Peyer's patch (tissue), 4 donors: ENCODE measurements around the gene YPEL1. TPM values are rescaled to one million over a fixed set of nuclear protein-coding genes. Genes with fewer than 3 reads are reported as not detected.

Experiments
- DNase-seq, 3 donors: peaks; one replicate each; pipeline ENCODE4 v3.0.0-alpha.2; 2017 to 2019
- H3K27ac ChIP-seq, 4 donors: fragments of 200-600 bp; sonication (generic); one replicate each; pipeline ENCODE4 v1.5.1; 2016 to 2019
- H3K27me3 ChIP-seq, 2 donors: fragments of 200-600 bp; sonication (generic); one replicate each; pipeline ENCODE4 v1.5.1; 2019
- H3K36me3 ChIP-seq, 3 donors: fragments of 200-600 bp; sonication (generic); one replicate each; pipeline ENCODE4 v1.5.1; 2016 to 2019
- H3K4me1 ChIP-seq, 4 donors: fragments of 200-600 bp; sonication (generic); one replicate each; pipeline ENCODE4 v1.5.1; 2016 to 2019
- H3K4me3 ChIP-seq, 4 donors: fragments of 200-600 bp; sonication (generic); 1 replicate in 3 of 4; 2 replicates in 1 of 4; pipeline ENCODE4 v1.5.1; 2016 to 2019; ENCODE audit warnings: mild to moderate bottlenecking in 1 of 4
- H3K9me3 ChIP-seq, 4 donors: fragments of 200-600 bp; sonication (generic); one replicate each; pipeline ENCODE4 v1.5.1; 2016 to 2019; ENCODE audit warnings: mild to moderate bottlenecking in 1 of 4
- POLR2A ChIP-seq, 2 donors: fragments of 450-650 bp; IDR thresholded peaks; one replicate each; pipeline ENCODE4 v1.5.1; 2017; ENCODE audit warnings: antibody characterized with exemption in 2 of 2, mild to moderate bottlenecking in 2 of 2, moderate library complexity in 2 of 2
- total RNA-seq, 4 donors: library from RNA; depleted of rRNA; stranded (reverse); fragments of >200 nt; gene quantifications; one replicate each; pipeline ENCODE4 v1.1.0, GENCODE V29; 2016
- TF ChIP-seq, protein P1 (sequence below), 6 experiments: fragments of 450-650 bp in 4 of 6; fragments of 200-600 bp in 2 of 6; sonication (generic) in 1 of 6; IDR thresholded peaks; one replicate each; pipeline ENCODE4 v1.5.1; 2017 to 2019; ENCODE audit warnings: antibody characterized with exemption in 6 of 6, mild to moderate bottlenecking in 3 of 6, moderate library complexity in 1 of 6

Gene YPEL1
- total RNA-seq, 4 donors from 2014 or later = 3.3 to 4.8 (median 3.4) TPM

GRCh38 chr22:21698430-21699329, 36.9 kb downstream of the YPEL1 start:
- Histone ChIP-seq H3K36me3 (peaks cover 0 to 47% (median 0%) of the 10 kb centered on the region in 3 donors), H3K27ac (peak overlapping the region in 2 of 4 donors; percentile 16 to 17)

DNA sequence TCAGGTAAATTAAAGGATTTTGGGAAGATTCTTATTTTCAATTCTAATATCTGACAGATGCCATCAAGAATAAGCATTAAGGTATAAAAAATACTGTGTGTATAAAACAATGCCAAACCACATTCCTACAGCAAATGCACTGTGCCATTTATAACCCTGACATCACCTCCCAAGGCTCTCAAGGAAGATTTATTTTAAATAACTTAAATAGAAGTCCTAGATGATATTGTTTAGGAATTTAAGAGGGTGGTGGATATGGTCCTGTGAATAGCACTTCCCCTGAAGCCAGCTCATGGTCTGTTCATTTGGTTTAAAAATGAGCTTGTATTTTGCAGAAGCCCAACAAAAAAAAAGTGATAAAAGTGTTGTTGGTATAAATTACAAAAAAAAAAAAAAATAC, 37.7 kb downstream of the YPEL1 start:
- peak overlapping the region in 1 of 4 donors; percentile 41 for H3K27ac ChIP-seq

More at GRCh38 chr22:21698430-21699329, 36.9 kb downstream of the YPEL1 start:
- no peak for TF ChIP-seq POLR2A (IDR thresholded peaks at IDR 0.05)
- TF ChIP-seq, protein P1, sequence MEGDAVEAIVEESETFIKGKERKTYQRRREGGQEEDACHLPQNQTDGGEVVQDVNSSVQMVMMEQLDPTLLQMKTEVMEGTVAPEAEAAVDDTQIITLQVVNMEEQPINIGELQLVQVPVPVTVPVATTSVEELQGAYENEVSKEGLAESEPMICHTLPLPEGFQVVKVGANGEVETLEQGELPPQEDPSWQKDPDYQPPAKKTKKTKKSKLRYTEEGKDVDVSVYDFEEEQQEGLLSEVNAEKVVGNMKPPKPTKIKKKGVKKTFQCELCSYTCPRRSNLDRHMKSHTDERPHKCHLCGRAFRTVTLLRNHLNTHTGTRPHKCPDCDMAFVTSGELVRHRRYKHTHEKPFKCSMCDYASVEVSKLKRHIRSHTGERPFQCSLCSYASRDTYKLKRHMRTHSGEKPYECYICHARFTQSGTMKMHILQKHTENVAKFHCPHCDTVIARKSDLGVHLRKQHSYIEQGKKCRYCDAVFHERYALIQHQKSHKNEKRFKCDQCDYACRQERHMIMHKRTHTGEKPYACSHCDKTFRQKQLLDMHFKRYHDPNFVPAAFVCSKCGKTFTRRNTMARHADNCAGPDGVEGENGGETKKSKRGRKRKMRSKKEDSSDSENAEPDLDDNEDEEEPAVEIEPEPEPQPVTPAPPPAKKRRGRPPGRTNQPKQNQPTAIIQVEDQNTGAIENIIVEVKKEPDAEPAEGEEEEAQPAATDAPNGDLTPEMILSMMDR (IDR thresholded peaks at IDR 0.05) = no peak
- H3K4me3 ChIP-seq = no peak overlapping the region
- no peak for DNase-seq
- peaks cover 0 to 6% (median 0%) of the 10 kb centered on the region in 4 donors for H3K4me1 ChIP-seq
- H3K9me3 ChIP-seq = no peaks in the 10 kb centered on the region
- no peaks in the 10 kb centered on the region for H3K27me3 ChIP-seq

GRCh38 chr22:21697021-21697771, 38.4 kb downstream of the YPEL1 start:
- no peaks in the 10 kb centered on the region for H3K9me3 ChIP-seq
- H3K36me3 ChIP-seq = peaks cover 0 to 57% (median 0%) of the 10 kb centered on the region in 3 donors
- no peak overlapping the region for H3K4me3 ChIP-seq
- no peaks in the 10 kb centered on the region for H3K27me3 ChIP-seq
- no peak for DNase-seq
- TF ChIP-seq, protein P1 (IDR thresholded peaks at IDR 0.05) = no peak
- TF ChIP-seq POLR2A (IDR thresholded peaks at IDR 0.05) = no peak
- peak overlapping the region in 1 of 4 donors; percentile 41 for H3K27ac ChIP-seq
- peaks cover 0 to 6% (median 0%) of the 10 kb centered on the region in 4 donors for H3K4me1 ChIP-seq

More for the DNA sequence above, 37.7 kb downstream of the YPEL1 start:
- no peaks in the 10 kb centered on the region for H3K9me3 ChIP-seq
- H3K27me3 ChIP-seq = no peaks in the 10 kb centered on the region
- H3K36me3 ChIP-seq = peaks cover 0 to 51% (median 0%) of the 10 kb centered on the region in 3 donors
- DNase-seq = no peak
- TF ChIP-seq POLR2A (IDR thresholded peaks at IDR 0.05) = no peak
- TF ChIP-seq, protein P1 (IDR thresholded peaks at IDR 0.05) = no peak
- peaks cover 0 to 6% (median 0%) of the 10 kb centered on the region in 4 donors for H3K4me1 ChIP-seq
- no peak overlapping the region for H3K4me3 ChIP-seq

DNA sequence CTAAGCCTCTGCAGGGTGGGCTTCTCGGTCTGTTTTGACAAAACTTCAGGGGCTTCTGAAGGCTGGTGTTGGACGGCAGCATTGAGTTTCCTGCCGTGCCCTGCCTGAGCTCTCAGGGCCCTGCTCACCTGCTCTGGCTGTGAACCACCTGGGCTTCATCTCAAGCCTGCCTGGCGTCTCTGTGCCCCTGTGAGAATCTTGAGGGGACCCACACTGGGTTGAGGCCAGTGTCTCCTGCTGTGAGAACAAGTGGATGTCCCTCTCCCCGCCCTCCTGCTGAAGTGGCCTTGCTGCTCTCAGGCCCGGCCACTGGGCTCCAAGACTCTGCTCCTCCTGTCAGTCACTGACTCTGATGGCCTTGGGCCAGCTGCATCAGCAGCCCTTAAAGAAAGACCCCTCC, 39.5 kb downstream of the YPEL1 start:
- Histone ChIP-seq H3K4me1 (peaks cover 0 to 6% (median 0%) of the 10 kb centered on the region in 4 donors), H3K9me3 (no peaks in the 10 kb centered on the region), H3K27me3 (no peaks in the 10 kb centered on the region), H3K36me3 (peaks cover 0 to 67% (median 0%) of the 10 kb centered on the region in 3 donors), H3K4me3 (no peak overlapping the region), H3K27ac (no peak overlapping the region)
- DNase-seq = no peak
- TF ChIP-seq, protein P1 (IDR thresholded peaks at IDR 0.05) = no peak
- TF ChIP-seq POLR2A (IDR thresholded peaks at IDR 0.05) = no peak

DNA sequence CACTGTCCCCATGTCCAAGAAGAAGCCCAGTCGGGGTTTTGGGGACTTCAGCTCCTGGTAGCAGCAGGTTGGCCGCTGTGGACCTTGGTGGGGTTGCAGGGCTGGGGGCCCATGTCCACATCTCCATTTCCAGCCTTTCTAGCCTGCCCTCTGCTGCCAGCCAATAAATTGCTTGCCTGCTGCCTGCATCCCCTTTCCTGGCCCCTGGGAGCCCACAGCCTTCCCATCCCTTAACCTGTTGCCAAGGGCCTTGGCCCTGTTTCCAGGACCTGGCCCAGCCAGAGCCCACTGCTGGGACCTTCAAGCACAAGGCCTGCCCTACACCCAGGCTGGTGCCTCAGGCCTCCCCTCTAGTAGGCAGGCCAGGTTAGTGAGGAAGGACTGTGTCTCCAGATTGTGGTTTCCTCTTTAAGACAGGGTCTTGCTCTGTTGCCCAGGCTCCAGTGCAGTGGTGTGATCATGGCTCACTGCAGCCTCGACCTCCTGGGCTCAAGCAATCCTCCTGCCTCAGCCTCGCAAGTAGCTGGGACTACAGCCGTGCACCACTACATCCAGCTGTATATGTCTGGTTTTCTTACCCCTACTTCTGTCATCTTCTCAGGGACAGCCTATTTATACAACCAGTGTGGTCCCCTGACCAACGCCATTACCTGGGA, 40.0 kb downstream of the YPEL1 start:
- no peak for DNase-seq
- Histone ChIP-seq H3K9me3 (no peaks in the 10 kb centered on the region), H3K4me1 (peaks cover 0 to 6% (median 0%) of the 10 kb centered on the region in 4 donors), H3K27me3 (no peaks in the 10 kb centered on the region), H3K36me3 (peaks cover 0 to 68% (median 0%) of the 10 kb centered on the region in 3 donors), H3K27ac (no peak overlapping the region), H3K4me3 (no peak overlapping the region)
- TF ChIP-seq, protein P1 (IDR thresholded peaks at IDR 0.05) = no peak
- no peak for TF ChIP-seq POLR2A (IDR thresholded peaks at IDR 0.05)
